HFFc6 (cell line): ENCODE data around the gene FSD2. TPM values are rescaled to one million over a fixed set of nuclear protein-coding genes. Genes with fewer than 3 reads are reported as not detected.

Experiments used
- DNase-seq: peaks from one replicate; pipeline ENCODE4 v3.0.0-alpha.2; 2018
- H3K27ac Mint-ChIP-seq: 2 replicates; pipeline ENCODE4 v1.8.0; 2020; ENCODE audit warnings: mild to moderate bottlenecking, mixed read lengths
- H3K27me3 Mint-ChIP-seq: 2 replicates; pipeline ENCODE4 v1.8.0; 2021; ENCODE audit warnings: mild to moderate bottlenecking, moderate library complexity, mixed read lengths; ENCODE audit not compliant: insufficient read depth
- H3K36me3 Mint-ChIP-seq: 2 replicates; pipeline ENCODE4 v1.8.0; 2021; ENCODE audit warnings: low read depth, mixed read lengths
- H3K4me1 Mint-ChIP-seq: 2 replicates; pipeline ENCODE4 v1.8.0; 2020; ENCODE audit warnings: low read depth, mixed read lengths
- H3K4me3 Mint-ChIP-seq: 2 replicates; pipeline ENCODE4 v1.8.0; 2020; ENCODE audit warnings: mild to moderate bottlenecking, moderate library complexity, mixed read lengths
- H3K9me3 Mint-ChIP-seq: 2 replicates; pipeline ENCODE4 v1.8.0; 2020; ENCODE audit warnings: mild to moderate bottlenecking, mixed read lengths
- CTCF ChIP-seq: fragments of 200-600 bp; sonication (generic); IDR thresholded peaks from 2 replicates; pipeline ENCODE4 v1.5.0; 2021; ENCODE audit warnings: antibody characterized with exemption, mild to moderate bottlenecking
- total RNA-seq, 6 experiments: library from RNA; stranded (reverse); fragmentation: NEBNext Ultra II Directional; extraction: Animal tissue kit (Norgen Biotek cat#: 25700); gene quantifications; 2 replicates in 1 of 6; 3 replicates in 5 of 6; pipeline ENCODE4 v1.2.3, GENCODE V29; 2021

FSD2 gene
- total RNA-seq, 6 experiments from 2014 or later, result not detected

GRCh38 chr15:82788496-82788895 is 17.4 kb downstream of the FSD2 start:
- Mint-ChIP-seq H3K9me3 (no peaks in the 10 kb centered on the region; the same call in 1 of the 2 replicates), H3K4me1 (no peaks in the 10 kb centered on the region; the same call in 1 of the 2 replicates), H3K27me3 (peaks cover 11% of the 10 kb centered on the region), H3K4me3 (no peak overlapping the region), H3K27ac (no peak overlapping the region), H3K36me3 (no peaks in the 10 kb centered on the region)
- no peak for TF ChIP-seq CTCF
- no peak for DNase-seq

GRCh38 chr15:82781349-82781748 is 24.5 kb downstream of the FSD2 start:
- no peaks in the 10 kb centered on the region for H3K4me1 Mint-ChIP-seq
- no peaks in the 10 kb centered on the region for H3K9me3 Mint-ChIP-seq
- peaks cover 10% of the 10 kb centered on the region for H3K27me3 Mint-ChIP-seq
- no peak overlapping the region for H3K27ac Mint-ChIP-seq
- H3K4me3 Mint-ChIP-seq, result no peak overlapping the region
- no peak for TF ChIP-seq CTCF
- no peak for DNase-seq
- H3K36me3 Mint-ChIP-seq, result no peaks in the 10 kb centered on the region

- Mint-ChIP-seq H3K27me3 (peaks cover 2% of the 10 kb centered on the region), H3K4me3 (no peak overlapping the region), H3K27ac (no peak overlapping the region), H3K9me3 (no peaks in the 10 kb centered on the region), H3K4me1 (no peaks in the 10 kb centered on the region), H3K36me3 (no peaks in the 10 kb centered on the region)
- TF ChIP-seq CTCF, result no peak
- DNase-seq, result no peak
These were observed 27.1 kb downstream of the FSD2 start for GRCh38 chr15:82778755-82779154.

- no peak for DNase-seq
- Mint-ChIP-seq H3K4me1 (no peaks in the 10 kb centered on the region), H3K36me3 (no peaks in the 10 kb centered on the region), H3K4me3 (no peak overlapping the region), H3K27ac (no peak overlapping the region), H3K27me3 (peaks cover 7% of the 10 kb centered on the region), H3K9me3 (no peaks in the 10 kb centered on the region)
- no peak for TF ChIP-seq CTCF
These were observed 31.4 kb downstream of the FSD2 start for GRCh38 chr15:82774496-82774895.

GRCh38 chr15:82771789-82772607 is 33.9 kb downstream of the FSD2 start:
- peaks cover 8% of the 10 kb centered on the region for H3K4me1 Mint-ChIP-seq
- H3K27ac Mint-ChIP-seq, result no peak overlapping the region

More at GRCh38 chr15:82771789-82772607, 33.9 kb downstream of the FSD2 start:
- no peak for TF ChIP-seq CTCF
- H3K4me3 Mint-ChIP-seq, result no peak overlapping the region
- no peaks in the 10 kb centered on the region for H3K36me3 Mint-ChIP-seq
- H3K9me3 Mint-ChIP-seq, result no peaks in the 10 kb centered on the region
- no peak for DNase-seq
- peaks cover 8% of the 10 kb centered on the region for H3K27me3 Mint-ChIP-seq
